Stimulated activated naive CD8-positive, alpha-beta T cell treated with anti-CD3 and anti-CD28 coated beads, Interleukin-15, Interleukin-2, amounts not matched to agents 100 ng/mL and 50 ng/mL, for 24 hours (primary cell): Measurements from ENCODE around the gene PEX7.

Experiments
- H3K27ac Mint-ChIP-seq: one replicate; pipeline ENCODE4 v1.8.0; 2021; ENCODE audit warnings: mild to moderate bottlenecking, mixed read lengths
- H3K27me3 Mint-ChIP-seq: one replicate; pipeline ENCODE4 v1.8.0; 2021; ENCODE audit warnings: mixed read lengths
- H3K36me3 Mint-ChIP-seq: one replicate; pipeline ENCODE4 v1.8.0; 2021; ENCODE audit warnings: low read depth, mixed read lengths
- H3K4me1 Mint-ChIP-seq: one replicate; pipeline ENCODE4 v1.8.0; 2021; ENCODE audit warnings: low read depth, mixed read lengths
- H3K4me3 Mint-ChIP-seq: one replicate; pipeline ENCODE4 v1.8.0; 2021; ENCODE audit warnings: mild to moderate bottlenecking, mixed read lengths
- H3K9me3 Mint-ChIP-seq: one replicate; pipeline ENCODE4 v1.8.0; 2021; ENCODE audit warnings: mixed read lengths

The PEX7 gene, protein sequence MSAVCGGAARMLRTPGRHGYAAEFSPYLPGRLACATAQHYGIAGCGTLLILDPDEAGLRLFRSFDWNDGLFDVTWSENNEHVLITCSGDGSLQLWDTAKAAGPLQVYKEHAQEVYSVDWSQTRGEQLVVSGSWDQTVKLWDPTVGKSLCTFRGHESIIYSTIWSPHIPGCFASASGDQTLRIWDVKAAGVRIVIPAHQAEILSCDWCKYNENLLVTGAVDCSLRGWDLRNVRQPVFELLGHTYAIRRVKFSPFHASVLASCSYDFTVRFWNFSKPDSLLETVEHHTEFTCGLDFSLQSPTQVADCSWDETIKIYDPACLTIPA

DNA sequence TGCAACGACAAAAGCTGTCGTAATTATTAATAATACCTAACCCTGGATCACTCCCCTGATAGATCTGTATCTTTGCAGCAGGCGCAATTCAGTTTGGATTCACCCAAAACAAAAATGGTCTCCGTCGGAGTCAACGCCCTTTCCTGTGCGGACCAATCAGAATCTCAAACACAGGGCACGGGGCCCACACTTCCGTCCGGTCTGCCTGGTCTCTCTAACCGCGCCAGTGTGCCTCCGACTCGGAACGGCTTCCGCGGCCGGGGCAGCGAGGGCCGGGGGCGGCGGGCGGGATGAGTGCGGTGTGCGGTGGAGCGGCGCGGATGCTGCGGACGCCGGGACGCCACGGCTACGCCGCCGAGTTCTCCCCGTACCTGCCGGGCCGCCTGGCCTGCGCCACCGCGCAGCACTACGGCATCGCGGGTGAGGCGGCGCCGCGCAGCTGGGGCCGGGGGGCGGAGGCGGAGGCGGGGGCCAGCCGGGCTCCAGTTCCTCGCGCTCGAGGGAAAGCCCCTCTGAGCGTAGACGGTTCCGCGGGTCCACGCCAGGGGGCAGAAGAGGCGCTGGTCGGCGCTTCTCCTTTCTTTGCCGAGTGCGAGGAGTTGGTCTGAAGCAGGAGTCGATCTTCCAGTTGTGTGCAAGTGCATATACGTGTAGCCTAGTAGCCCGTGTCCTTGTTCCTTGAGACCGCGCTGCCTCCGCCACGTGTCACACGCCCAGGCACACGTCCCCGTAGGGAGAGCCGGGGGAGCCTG lies at the start of gene PEX7:
PEX7 (plus strand) TSS at position 217 of the 752 bp plus-strand sequence; CDS start at position 291, 74 bp downstream.
- H3K4me3 Mint-ChIP-seq, result peak within 1 kb of the TSS; percentile 91

DNA sequence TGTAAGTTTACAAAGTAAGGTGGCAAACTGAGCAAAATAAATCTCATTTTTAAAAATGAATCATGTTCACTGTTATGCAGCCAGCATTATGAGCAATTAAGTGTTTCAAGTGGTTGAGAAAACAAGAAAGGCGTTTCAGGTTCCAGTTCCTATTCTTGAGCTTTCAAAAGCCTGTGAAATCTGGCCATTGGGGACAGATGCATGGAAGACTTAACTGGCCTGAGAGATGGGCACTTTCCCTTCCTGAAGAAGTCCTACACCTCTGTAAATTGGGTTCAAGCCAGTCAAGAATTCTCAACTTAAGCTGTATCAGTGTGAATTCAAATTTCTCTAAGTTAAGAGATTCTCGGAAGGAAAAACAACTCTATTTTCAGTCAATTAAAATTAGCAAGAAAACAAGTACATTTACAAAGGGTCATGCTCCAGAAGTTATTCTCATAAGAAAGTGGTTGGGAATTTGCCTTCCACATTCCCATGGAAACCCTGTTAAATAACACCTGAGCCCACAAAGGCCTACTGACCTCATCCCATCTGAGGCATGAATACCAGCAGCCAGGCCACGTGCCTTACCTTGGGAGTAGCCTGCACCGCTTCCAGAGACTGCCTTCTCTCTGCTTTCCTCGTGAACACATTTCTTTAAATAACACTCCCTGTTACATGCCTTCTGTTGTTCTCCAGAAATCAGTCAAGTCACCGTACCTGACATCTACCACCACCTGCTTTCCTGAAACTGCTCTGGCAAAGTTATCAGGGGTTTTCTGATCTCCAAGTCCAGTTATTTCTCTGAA lies 49.5 kb upstream of the PEX7 start:
- H3K4me3 Mint-ChIP-seq, result no peak overlapping the region
- no peaks in the 10 kb centered on the region for H3K36me3 Mint-ChIP-seq

More for the DNA sequence above, at the start of gene PEX7:
- peaks cover 25% of the 10 kb centered on the region for H3K36me3 Mint-ChIP-seq
- H3K9me3 Mint-ChIP-seq, result no peaks in the 10 kb centered on the region
- H3K27me3 Mint-ChIP-seq, result no peaks in the 10 kb centered on the region
- peaks cover 18% of the 10 kb centered on the region for H3K4me1 Mint-ChIP-seq
- H3K27ac Mint-ChIP-seq, result peak within 1 kb of the TSS; percentile 97

DNA sequence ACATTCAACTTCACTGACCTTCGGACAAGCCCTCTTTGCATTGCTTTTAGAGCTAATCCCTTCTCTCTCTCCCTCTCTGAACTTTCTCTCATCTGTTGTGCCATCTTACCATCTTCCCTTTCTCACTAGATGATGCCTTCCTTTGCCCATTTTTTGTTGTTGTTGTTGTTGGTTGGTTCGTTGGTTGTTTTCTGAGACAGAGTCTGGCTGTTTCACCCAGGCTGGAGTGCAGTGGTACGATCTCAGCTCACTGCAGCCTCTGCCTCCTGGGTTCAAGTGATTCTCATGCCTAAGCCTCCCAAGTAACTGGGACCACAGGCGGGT lies 49.0 kb upstream of the PEX7 start:
- H3K9me3 Mint-ChIP-seq, result no peaks in the 10 kb centered on the region
- H3K27ac Mint-ChIP-seq, result no peak overlapping the region
- H3K4me1 Mint-ChIP-seq, result peaks cover 55% of the 10 kb centered on the region
- H3K36me3 Mint-ChIP-seq, result no peaks in the 10 kb centered on the region
- no peak overlapping the region for H3K4me3 Mint-ChIP-seq
- no peaks in the 10 kb centered on the region for H3K27me3 Mint-ChIP-seq

More for the DNA sequence above, 49.5 kb upstream of the PEX7 start:
- Mint-ChIP-seq H3K9me3 (no peaks in the 10 kb centered on the region), H3K27me3 (no peaks in the 10 kb centered on the region), H3K27ac (no peak overlapping the region), H3K4me1 (peaks cover 59% of the 10 kb centered on the region)

DNA sequence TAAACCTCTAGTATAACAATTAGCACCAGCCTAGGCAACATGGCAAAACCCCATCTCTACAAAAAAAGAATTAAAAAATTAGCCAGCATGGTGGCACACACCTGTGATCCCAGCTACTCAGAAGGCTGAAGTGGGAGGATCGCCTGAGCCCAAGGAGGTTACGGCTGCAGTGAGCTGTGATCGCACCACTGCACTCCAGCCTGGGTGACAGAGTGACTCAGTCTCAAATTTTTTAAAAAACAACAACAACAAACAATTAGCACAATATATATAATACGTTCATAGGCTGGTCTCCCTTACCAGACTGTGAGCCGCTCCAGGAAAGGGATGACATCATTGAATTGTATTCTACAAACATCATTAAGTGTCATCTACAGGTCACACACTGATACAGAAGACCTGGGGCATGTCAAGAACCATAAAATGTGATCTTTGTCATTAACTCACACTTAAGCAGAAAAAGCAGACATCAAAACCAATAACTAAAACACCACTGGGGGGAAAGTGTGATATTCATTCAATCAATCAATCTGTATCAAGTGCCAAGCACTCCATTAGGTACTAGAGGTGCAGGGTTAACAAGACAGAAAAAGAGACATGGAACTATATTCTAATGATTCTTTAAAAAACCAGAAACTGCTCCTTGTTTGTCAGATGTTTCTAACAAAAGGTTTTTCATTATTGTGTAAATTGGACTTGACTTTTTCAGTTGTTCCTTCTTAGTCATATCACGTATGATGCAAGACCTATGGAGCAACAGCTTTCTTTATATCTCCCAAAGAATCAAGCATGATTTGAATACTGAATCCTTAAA lies 48.0 kb upstream of the PEX7 start:
- H3K27ac Mint-ChIP-seq, result peak overlapping the region; percentile 61
- H3K4me3 Mint-ChIP-seq, result no peak overlapping the region
- no peaks in the 10 kb centered on the region for H3K9me3 Mint-ChIP-seq
- no peaks in the 10 kb centered on the region for H3K27me3 Mint-ChIP-seq
- H3K4me1 Mint-ChIP-seq, result peaks cover 50% of the 10 kb centered on the region
- H3K36me3 Mint-ChIP-seq, result no peaks in the 10 kb centered on the region

DNA sequence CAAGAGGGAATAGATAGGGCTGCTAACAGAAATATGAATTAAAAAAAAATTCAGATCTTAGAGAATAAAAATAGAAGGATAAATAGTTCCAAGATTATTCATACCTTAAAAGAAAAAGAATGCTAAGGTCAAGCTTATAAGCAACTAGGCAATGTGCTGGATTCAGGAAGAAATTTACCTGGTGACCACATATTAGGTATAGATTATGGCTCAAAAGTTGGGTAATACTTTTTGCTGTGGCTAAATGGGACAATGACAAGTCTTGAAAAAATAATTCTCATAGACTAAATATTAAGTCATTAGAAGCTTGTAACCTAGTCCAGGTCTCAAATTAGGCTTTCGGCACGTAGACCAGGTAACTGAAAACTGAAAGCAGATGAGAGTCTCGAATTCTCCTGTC lies 47.3 kb upstream of the PEX7 start:
- H3K27me3 Mint-ChIP-seq, result no peaks in the 10 kb centered on the region
- H3K9me3 Mint-ChIP-seq, result no peaks in the 10 kb centered on the region
- H3K36me3 Mint-ChIP-seq, result no peaks in the 10 kb centered on the region
- H3K4me3 Mint-ChIP-seq, result no peak overlapping the region
- H3K4me1 Mint-ChIP-seq, result peaks cover 53% of the 10 kb centered on the region
- no peak overlapping the region for H3K27ac Mint-ChIP-seq

DNA sequence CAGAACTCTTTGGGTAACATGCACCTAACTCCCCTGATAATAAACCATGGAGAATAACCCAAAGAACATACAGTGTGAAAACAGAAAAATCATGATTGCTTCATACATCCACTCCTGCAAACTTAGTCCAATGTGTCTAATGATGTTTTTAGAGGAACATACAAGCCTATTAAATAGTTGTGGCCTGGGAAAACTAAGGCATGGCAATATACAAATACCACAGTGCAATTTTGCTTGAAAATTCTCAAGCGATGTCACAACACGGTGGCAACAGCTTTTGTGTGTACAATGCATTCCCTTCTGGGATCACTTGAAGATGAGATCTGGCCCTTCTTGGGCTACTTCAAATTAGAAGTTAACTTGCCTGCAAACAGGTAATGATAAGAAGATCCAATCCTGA lies 46.8 kb upstream of the PEX7 start:
- H3K27ac Mint-ChIP-seq, result no peak overlapping the region

DNA sequence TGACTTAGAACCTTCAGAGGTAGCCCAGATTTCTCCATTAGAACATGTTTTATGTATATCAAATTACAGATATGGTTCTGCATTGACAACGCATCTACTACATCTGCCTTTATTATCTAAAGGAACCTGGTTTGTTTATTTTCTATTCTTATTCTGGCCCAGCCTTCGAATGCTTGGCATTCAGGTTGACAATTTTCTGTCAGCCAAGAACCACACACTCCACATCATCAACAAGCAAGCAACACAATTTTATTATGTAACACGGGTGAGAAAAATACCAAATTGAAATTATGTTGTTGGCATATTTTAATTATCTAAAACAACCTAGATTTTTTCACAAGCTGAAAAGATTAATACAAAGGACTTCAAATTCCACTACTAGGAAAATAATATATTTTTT lies 44.7 kb upstream of the PEX7 start:
- peaks cover 40% of the 10 kb centered on the region for H3K4me1 Mint-ChIP-seq
- no peaks in the 10 kb centered on the region for H3K27me3 Mint-ChIP-seq
- no peak overlapping the region for H3K4me3 Mint-ChIP-seq
- no peaks in the 10 kb centered on the region for H3K9me3 Mint-ChIP-seq
- no peaks in the 10 kb centered on the region for H3K36me3 Mint-ChIP-seq
- H3K27ac Mint-ChIP-seq, result no peak overlapping the region

More for the DNA sequence above, 46.8 kb upstream of the PEX7 start:
- Mint-ChIP-seq H3K4me3 (no peak overlapping the region), H3K9me3 (no peaks in the 10 kb centered on the region), H3K36me3 (no peaks in the 10 kb centered on the region), H3K4me1 (peaks cover 50% of the 10 kb centered on the region), H3K27me3 (no peaks in the 10 kb centered on the region)

DNA sequence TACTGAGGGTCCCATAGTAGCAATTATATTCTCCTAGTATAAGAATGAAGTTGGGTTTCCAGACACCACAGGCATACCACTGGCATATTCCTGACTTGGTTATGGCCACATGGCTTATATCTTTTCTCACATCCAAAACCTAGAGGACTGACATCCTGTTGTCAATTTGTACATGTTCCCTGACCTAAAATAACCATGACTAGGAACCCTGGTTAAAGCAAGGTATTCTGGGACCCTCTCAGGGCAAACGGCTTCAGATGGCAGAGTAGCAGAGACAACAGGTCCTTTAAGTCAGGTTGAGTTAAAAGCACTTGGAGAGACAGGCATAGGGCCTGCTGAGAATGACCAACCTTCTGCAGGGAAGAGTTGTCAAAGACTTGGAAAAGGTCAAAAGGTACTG lies 42.7 kb upstream of the PEX7 start:
- H3K27ac Mint-ChIP-seq, result no peak overlapping the region
- H3K36me3 Mint-ChIP-seq, result no peaks in the 10 kb centered on the region
- H3K27me3 Mint-ChIP-seq, result no peaks in the 10 kb centered on the region
- peaks cover 40% of the 10 kb centered on the region for H3K4me1 Mint-ChIP-seq
- H3K9me3 Mint-ChIP-seq, result no peaks in the 10 kb centered on the region
- no peak overlapping the region for H3K4me3 Mint-ChIP-seq

DNA sequence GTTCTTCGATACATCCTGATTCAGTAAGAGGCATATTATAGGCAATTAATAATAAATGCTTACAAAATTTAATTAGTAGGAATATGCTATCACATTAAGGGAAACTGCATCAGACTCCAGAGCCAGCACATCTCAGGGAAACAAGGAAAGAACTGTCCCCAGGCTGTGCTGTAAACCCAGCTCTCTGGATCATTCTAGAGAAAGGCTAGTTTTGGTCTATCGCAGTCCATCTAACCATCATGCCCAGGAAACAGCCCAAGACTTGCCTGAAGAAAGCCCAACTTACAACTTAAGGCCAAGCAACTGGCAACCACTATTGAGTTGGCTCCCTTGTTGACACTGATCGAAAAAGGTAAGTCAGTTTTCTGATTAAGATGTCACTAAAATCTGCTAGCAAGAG lies 41.4 kb upstream of the PEX7 start:
- H3K27me3 Mint-ChIP-seq, result no peaks in the 10 kb centered on the region
- peaks cover 43% of the 10 kb centered on the region for H3K4me1 Mint-ChIP-seq
- no peak overlapping the region for H3K27ac Mint-ChIP-seq
- no peaks in the 10 kb centered on the region for H3K9me3 Mint-ChIP-seq
- H3K36me3 Mint-ChIP-seq, result no peaks in the 10 kb centered on the region
- no peak overlapping the region for H3K4me3 Mint-ChIP-seq

DNA sequence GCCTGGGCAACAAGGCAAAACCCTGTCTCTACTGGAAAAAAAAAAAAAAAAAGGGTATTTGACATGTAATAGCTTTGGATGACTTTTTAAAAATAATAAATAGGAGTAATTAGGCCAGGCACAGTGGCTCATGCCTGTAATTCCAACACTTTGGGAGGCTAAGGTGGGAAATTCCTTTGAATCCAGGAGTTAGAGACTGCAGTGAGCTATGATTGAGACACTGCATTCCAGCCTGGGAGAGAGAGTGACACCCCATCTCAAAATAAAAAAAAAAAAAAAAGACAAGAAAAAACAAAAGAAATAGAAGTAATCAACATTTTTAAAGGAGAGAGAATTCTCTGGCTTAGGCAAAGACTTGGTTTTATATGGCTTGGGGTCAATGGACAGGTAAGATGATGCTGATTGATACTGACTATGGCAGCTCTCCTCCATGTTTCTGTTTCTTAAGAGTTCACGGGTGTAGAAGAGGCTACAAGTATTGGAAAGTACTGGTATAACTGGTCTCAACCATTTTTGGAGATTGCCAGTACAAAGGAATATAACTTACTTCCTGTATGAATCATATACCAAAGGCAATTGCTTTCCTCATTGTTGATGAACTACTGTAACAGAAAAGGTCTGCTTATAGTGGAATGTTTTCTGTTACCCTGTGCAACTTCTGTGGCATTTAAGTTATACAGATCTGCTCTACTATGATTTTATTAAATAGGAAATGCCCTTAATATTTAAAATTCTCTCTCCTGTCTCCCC lies 40.2 kb upstream of the PEX7 start:
- peaks cover 51% of the 10 kb centered on the region for H3K4me1 Mint-ChIP-seq
- H3K27me3 Mint-ChIP-seq, result no peaks in the 10 kb centered on the region
- no peaks in the 10 kb centered on the region for H3K36me3 Mint-ChIP-seq
- H3K4me3 Mint-ChIP-seq, result no peak overlapping the region
- no peaks in the 10 kb centered on the region for H3K9me3 Mint-ChIP-seq
- no peak overlapping the region for H3K27ac Mint-ChIP-seq

DNA sequence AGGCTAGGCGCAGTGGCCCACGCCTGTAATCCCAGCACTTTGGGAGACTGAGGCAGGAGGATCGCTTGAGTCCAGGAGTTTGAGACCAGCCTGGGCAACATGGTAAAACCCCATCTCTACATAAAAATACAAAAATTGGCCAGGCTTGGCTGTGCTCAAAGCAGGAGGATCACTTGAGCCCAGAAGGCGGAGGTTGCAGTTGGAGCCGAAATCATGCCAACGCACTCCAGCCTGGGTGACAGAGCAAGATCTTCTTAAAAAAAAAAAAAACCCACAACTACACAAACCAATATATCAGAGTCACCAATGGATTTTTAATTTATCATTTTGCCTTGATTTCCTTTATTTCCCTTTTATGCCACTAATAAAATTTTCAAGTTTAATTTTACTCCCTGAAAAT lies 39.4 kb upstream of the PEX7 start:
- H3K27ac Mint-ChIP-seq, result no peak overlapping the region
- H3K27me3 Mint-ChIP-seq, result no peaks in the 10 kb centered on the region

DNA sequence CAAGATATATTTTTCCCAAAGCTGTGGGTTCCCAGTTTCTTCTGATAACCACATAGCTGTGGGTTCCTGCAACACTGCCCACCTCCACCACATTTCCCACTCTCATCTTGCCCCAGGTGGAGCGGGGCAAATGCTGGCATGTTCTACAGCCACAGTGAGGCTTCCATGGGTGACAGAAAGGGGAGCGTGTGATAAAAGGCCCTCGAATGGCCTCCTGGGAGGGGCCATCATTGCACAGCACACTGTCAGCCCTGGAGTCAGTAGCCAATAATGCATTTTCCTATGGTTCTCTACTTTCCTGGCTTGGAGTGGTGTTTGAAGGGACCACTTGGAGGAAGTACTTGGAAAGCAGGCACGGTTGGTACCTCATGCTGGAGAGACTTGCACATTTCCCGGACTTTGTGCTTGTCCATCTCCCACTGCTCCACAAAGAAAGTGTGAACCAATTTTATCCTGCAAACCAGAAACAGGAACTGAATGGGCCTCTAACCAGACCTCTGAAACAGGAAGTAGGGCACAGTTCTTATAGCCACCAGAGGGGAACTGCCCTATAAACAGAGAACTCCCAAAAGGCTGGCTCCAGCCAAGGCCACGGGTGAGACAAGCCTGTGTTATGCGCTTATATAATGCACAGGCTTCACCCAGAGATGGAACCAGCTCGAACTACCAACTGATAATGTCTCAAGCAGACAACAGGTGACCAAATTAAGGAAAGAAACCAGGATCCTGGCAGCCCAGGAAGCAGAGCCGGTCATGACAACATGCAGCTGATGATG lies 38.7 kb upstream of the PEX7 start:
- Mint-ChIP-seq H3K27ac (peak overlapping the region; percentile 77), H3K4me1 (peaks cover 66% of the 10 kb centered on the region), H3K36me3 (no peaks in the 10 kb centered on the region), H3K9me3 (no peaks in the 10 kb centered on the region), H3K27me3 (no peaks in the 10 kb centered on the region), H3K4me3 (peak overlapping the region; percentile 75)

More for the DNA sequence above, 39.4 kb upstream of the PEX7 start:
- H3K4me3 Mint-ChIP-seq, result no peak overlapping the region
- no peaks in the 10 kb centered on the region for H3K36me3 Mint-ChIP-seq
- no peaks in the 10 kb centered on the region for H3K9me3 Mint-ChIP-seq
- peaks cover 60% of the 10 kb centered on the region for H3K4me1 Mint-ChIP-seq

DNA sequence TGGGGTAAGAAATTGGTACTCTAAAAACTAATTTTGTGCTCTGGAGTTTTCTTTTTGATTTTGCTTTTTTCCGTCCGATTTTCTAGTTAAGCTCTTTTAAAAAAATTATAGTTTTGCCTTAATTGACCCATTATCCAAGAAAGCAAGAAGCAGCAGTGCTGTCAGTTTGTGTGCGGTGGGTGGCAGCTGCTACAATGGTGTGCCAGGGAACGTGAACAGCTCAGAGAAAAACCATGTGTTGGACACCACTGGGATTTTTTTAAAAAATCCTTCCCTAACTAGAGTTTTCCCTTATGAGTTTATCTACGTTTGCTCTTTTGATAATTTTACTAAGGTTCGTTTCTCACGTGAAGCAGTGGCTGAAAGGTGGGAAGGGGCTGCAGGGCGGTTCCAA lies 38.1 kb upstream of the PEX7 start:
- no peaks in the 10 kb centered on the region for H3K36me3 Mint-ChIP-seq
- no peaks in the 10 kb centered on the region for H3K27me3 Mint-ChIP-seq
- peak overlapping the region; percentile 75 for H3K4me3 Mint-ChIP-seq
- no peaks in the 10 kb centered on the region for H3K9me3 Mint-ChIP-seq
- H3K27ac Mint-ChIP-seq, result peak overlapping the region; percentile 84
- H3K4me1 Mint-ChIP-seq, result peaks cover 70% of the 10 kb centered on the region
